GM21576 (cell line): ENCODE results near the gene TMEM232.

ENCODE experiments used
- ATAC-seq: cut with Tn5 transposase; IDR thresholded peaks from one replicate; pipeline ENCODE4 v1.9.1; 2021; ENCODE audit warnings: mild to moderate bottlenecking, moderate library complexity; ENCODE audit not compliant: unreplicated experiment

TMEM232 gene

DNA sequence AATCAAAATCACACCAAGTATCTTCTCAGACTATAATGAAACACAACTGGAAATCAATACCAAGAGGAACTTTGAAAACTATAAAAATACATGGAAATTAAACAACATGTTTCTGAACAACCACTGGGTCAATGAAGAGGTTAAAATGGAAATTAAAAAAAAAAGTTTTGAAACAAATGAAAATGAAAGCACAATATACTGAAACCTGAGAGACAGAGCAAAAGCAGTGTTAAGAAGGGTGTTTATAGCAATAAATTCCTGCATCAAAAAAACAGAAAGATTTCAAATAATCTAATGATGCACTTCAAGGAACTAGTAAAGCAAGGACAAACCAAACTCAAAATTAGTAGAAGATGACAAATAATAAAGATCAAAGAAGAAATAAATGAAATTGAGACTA lies 92.0 kb downstream of the TMEM232 start:
- no peak for ATAC-seq

GRCh38 chr5:110631236-110631635 lies 95.2 kb downstream of the TMEM232 start:
- no peak for ATAC-seq

DNA sequence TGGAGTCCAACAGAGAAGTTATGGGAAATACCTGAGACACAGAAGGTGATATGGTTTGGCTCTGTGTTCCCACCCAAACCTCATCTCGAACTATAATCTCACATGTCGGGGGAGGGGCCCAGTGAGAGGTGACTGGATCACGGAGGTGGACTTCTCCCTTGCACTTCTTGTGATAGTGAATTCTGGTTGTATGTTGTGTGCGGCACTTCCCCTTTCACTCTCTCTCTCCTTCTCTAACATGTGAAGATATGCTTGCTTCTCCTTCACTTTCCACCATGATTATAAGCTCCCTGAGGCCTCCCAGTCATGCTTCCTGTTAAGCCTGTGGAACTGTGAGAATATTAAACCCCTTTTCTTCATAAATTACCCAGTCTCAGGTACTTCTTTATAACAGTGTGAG lies 96.1 kb downstream of the TMEM232 start:
- no peak for ATAC-seq

DNA sequence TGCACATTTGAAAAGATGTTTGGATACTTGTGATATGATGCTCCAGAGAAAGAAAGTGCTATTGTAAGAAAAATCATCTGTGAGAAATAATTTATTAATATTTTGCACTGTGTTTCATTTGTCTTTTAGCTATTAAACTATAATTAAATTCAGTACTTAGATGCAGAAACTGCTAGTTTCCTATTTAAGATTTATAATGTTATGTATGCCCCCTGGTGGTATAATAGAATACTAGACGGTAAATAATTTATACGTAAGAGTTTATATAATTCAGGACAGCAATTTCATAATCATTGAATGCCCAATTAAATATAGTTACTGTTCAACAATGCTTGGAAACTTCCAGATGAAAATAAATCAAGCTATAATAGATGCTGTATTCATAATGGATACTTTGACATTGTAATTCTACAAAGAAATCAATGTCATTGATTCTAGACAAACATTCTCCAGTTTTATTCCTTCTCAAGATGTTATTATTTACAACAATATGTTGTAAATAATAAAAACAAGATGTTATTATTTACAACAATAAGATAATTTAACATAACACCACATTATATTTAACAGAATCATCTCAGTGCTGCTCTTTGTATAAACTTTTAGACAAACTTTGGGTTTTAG lies 101.0 kb downstream of the TMEM232 start:
- ATAC-seq: no peak

- no peak for ATAC-seq
Measured at GRCh38 chr5:110623874-110624273, 102.6 kb downstream of the TMEM232 start.

- no peak for ATAC-seq
Measured at GRCh38 chr5:110618941-110619340, 107.5 kb downstream of the TMEM232 start.

DNA sequence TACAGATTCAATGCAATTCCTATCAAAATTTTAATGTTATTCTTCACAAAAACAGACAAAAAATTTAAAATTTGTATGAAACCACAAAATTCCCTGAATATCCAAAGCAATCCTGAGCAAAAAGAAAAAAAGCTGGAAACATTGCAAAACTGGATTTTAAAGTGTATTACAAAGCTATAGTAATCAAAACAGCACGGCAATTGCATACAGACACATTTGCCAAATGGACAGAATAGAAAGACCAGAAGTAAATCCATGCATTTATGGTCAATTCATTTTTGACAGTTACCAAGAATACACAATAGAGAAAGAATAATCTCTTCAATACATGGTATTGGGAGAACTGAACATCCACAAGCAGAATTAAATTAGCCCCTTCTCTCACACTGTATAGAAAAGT lies 110.5 kb downstream of the TMEM232 start:
- ATAC-seq: no peak

DNA sequence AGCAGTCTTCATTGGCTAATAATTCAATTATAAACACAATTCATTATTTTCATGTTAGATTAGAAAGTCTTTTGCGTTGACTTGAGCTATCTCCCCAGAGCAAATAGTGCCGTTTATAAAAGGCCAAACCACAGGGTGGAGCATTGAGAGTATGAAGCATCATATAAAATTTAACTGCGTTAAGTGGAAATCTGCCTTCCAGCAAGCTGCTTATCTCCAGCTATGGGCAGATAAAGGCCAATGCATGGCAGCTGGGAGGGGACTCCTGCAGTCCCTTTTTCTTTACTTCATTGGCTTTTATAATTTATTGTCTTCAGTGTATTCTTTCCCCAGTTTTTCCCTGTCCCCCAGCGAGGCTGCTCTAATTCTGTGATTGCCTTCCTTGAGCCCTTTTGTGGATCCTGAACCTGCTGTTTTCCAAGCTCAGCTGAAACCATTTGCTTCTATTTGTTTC lies 113.7 kb downstream of the TMEM232 start:
- ATAC-seq: no peak

GRCh38 chr5:110611817-110612216 lies 114.7 kb downstream of the TMEM232 start:
- ATAC-seq: no peak

GRCh38 chr5:110594866-110595265 lies 131.6 kb downstream of the TMEM232 start:
- no peak for ATAC-seq

- ATAC-seq: no peak
Measured at GRCh38 chr5:110590187-110590586, 136.3 kb downstream of the TMEM232 start.

DNA sequence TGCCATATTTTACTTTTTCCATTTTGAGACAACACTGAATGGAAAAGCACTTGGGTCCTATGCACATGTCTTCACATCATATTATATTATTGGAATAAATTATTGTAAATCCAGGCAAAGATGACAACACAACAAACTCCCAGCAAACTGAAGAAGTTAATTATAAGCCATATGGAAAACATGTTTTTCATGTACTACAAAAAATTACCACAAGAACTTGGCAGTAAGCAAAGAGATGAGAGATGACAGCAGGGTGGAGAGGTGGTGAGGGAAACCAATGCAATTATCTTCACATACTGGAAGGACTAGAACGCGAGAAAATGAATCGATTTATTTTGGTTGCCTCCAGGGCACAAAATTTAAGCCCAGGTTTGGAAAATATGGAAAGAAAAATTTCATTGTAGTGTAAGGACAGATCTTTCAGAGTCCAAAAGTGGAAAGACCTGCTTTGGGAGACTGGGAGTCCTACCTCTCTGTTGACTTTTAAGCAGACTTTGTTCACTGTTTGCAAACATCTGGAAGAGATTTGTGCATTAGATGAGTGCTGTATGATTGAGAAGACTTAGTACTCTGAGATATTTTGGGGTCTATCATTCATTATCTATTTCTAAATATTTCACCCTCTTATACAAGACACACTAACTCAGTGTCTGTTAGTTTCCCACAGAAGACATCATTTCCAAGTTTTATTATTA lies 138.0 kb downstream of the TMEM232 start:
- no peak for ATAC-seq

GRCh38 chr5:110580625-110581024 lies 145.8 kb downstream of the TMEM232 start:
- ATAC-seq: no peak

DNA sequence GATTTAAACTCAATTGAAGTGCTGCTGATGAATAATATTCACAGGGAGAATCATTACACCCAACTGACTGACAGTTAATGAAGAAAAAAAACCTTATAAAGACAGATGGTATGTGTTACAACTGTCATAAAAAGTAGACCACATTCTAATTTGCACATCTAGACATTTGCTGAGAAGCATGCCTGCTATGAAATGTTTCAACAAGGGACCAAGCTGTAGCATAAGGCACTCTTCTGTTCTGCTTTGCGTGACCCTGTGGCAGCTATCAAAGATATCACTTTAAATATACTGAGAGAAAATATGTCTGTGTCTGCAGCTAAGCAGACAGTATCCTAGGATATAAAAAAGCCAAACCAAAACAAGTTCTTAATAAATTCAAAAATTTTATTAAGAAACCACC lies 153.7 kb downstream of the TMEM232 start:
- ATAC-seq: no peak

DNA sequence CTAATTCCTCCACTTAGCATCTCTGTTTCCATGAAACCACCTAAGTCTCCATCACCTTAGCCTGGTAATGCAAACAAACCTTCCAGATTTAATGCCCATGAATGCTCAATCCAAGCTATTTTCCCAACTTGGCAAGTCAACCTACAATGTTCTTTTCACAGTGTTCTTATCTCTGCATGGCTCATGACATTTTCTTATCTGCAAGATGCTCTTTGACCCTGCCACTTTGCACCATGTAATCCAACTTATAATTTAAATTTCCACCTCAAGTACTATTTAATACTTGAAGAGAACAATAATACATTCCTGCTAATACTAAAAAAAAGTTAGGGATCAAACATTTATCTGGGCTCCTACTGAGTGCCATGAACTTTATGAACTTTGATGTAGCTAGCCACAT lies 164.3 kb downstream of the TMEM232 start:
- no peak for ATAC-seq

DNA sequence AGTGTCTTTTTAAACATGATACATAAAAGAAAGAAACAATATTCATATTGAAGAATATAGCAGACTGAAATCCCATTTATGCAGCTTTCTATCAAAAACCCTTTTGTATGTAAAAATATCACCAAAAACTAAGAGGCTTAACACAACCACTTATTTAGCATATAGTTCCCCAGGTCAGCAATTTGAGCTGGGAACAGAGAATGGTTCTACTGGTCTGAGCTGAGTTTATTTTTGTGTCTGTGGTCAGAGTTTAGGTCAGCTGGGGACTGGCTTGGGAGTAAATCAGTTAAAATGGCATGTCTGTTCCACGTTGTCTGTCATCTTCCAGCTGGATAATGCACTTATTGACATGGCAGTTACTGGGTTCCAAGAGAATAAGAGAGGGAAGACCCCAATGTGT lies 165.0 kb downstream of the TMEM232 start:
- no peak for ATAC-seq

DNA sequence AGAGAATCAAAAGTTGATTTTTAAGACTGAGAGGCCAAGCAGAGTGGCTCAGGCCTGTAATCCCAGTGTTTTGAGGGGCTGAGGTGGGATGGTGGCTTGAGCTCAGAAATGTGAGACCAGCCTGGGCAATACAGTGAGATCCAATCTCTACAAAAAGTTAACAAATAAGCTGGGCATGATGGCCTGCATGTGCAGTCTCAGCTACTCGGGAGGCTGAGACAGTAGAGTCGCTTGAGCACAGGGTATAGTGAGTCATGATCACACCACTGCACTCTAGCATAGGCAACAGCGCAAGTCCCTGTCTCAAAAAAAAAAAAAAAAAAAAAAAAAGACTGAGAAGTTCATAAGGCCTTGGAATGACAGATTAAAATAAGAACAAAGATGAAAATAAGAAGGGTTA lies 177.2 kb downstream of the TMEM232 start:
- no peak for ATAC-seq

DNA sequence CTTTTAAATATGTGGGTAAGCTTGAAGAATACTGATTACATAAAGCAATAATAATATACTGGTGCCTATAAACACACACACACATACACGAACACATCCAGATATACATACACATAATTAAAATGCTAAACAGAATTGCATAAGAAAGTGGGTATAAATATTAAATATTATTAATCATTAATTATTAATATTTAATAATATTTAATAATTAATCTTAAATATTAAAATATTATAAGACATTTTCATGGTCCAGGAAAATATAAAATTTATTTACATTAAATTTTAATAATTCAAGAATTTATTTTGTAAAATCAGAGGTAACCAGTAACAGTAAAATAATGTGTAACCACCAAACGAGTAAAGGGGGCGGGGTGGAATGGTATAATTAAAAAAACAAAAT lies 178.3 kb downstream of the TMEM232 start:
- no peak for ATAC-seq

DNA sequence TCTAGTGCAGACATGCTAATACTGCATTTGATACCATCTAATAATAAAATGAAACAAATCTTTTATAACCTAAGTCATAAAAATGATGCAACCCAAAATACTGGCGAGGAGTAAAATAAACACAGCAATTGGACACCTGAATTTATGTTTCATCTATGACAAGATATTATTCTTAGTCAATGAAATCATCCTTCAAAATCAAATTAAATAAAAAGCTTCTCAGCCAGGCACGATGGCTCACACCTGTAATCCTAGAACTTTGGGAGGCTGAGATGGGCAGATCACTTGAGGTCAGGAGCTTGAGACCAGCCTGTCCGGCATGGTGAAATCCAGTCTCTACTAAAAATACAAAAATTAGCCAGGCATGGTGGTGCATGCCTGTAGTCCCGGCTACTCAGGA lies 179.0 kb downstream of the TMEM232 start:
- ATAC-seq: no peak

DNA sequence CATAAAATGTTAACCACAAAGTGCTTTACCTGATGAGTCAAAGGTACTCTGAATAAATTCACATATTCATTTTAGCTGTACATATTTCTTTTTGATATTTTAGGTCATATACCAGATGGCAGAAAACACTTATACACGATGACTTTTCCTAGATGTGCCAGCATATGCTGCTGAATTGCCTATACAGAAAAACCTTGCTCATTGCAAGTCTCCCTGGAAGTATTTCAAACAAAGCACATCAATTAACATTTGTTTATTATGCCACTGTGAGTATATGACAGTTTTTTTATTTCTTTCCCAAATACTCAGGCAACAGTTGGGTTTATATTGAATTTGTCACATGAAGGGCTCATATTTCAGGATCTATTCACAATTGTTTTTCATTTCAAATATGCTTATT lies 180.8 kb downstream of the TMEM232 start:
- no peak for ATAC-seq

DNA sequence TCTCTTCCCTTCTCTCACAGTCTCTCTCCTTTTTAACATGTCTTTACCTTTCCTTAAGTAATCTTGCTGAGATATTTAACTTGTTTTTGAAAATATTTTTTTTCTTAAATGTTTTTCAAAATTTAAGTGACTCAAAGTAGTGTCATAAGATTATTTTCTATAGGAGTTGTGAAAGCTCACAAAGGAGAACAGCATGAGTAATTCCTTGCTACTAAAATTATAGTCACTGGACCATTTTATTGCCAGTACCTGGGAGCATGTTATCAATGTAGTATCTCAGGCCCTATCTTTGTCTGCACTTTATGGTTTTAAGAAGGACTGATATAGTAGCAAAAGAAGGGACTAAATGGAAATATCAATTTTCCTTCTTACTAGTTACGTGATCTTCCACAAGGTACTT lies 181.9 kb downstream of the TMEM232 start:
- ATAC-seq: no peak

DNA sequence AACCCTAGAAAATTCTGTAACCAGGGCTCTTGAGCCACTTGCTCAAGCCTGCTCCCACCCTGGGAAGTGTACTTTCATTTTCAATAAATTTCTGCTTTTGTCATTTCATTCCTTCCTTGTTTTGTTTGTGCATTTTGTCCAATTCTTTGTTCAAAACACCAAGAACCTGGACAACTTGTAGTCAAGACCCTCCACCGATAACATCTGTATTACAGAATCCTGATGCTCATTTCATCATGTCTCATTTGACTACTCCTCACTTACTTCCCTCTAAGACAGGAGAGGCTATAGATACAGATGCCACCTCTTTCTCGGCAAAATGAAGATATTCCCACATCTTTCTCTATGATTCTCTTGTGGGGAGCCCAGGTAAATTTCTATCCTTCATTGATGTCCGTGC lies 183.5 kb downstream of the TMEM232 start:
- no peak for ATAC-seq
